T-helper 1 cell treated with Interleukin-12 subunit alpha and Interleukin-12 subunit beta and Interleukin-4 antibody, amounts not matched to agents 30 μg/mL and 1 μg/mL, for 36 hours (primary cell): ENCODE data around the gene C16orf74.

ENCODE experiments used
- H3K27ac Mint-ChIP-seq: one replicate; pipeline ENCODE4 v1.8.0; 2021; ENCODE audit warnings: mild to moderate bottlenecking, mixed read lengths
- H3K27me3 Mint-ChIP-seq: one replicate; pipeline ENCODE4 v1.8.0; 2021; ENCODE audit warnings: low read depth, mixed read lengths
- H3K36me3 Mint-ChIP-seq: one replicate; pipeline ENCODE4 v1.8.0; 2021; ENCODE audit warnings: low read depth, mixed read lengths
- H3K4me1 Mint-ChIP-seq: one replicate; pipeline ENCODE4 v1.8.0; 2021; ENCODE audit warnings: low read depth, mixed read lengths
- H3K4me3 Mint-ChIP-seq: one replicate; pipeline ENCODE4 v1.8.0; 2021; ENCODE audit warnings: mild to moderate bottlenecking, moderate library complexity, mixed read lengths
- H3K9me3 Mint-ChIP-seq: one replicate; pipeline ENCODE4 v1.8.0; 2021; ENCODE audit warnings: mixed read lengths

C16orf74 gene

DNA sequence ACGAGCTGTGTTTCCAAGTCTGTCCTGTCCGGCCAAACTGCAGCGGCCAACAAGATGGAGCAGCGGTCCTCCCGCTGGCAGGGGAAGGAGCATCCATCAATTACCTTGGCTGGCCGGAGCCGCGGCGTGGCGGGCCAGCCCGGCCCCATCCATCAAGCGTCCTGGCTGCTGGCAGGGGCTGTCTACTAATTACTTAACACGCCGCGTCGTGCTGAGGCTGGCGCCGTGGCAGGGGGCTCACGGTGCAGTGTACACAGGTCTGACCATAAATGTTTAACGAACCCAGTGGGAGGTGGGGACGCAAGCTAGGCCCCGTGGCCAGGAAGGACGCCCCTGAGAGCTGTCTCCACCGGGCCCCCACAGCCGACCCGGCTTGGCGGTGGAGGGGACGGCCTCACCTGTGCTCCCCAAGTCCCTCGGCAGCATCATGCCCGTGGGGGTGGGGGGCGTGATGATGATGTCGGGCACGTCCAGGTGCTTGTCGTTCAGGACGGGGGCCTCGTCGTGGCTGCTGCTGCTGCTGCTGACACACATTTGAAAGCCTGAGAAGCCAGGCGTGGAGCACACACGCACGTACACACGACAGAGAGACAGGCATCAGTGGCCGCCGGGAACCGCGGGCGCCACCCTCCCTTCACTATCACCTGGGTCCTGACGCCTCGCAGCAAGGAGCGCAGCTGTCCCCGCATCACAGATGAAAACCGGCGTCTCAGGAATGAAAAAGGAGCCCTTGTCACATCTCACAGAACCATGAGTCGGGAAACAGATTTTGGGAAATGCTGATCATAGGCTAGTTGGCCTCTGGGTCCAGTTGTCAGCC, 40.9 kb downstream of the C16orf74 start:
- H3K27me3 Mint-ChIP-seq, result no peaks in the 10 kb centered on the region
- H3K4me3 Mint-ChIP-seq, result no peak overlapping the region
- no peaks in the 10 kb centered on the region for H3K4me1 Mint-ChIP-seq
- no peaks in the 10 kb centered on the region for H3K36me3 Mint-ChIP-seq
- H3K9me3 Mint-ChIP-seq, result peaks cover 4% of the 10 kb centered on the region
- no peak overlapping the region for H3K27ac Mint-ChIP-seq

- Mint-ChIP-seq H3K27me3 (no peaks in the 10 kb centered on the region), H3K27ac (no peak overlapping the region), H3K4me1 (no peaks in the 10 kb centered on the region), H3K4me3 (no peak overlapping the region), H3K36me3 (no peaks in the 10 kb centered on the region), H3K9me3 (peaks cover 4% of the 10 kb centered on the region)
These were observed 42.6 kb downstream of the C16orf74 start for GRCh38 chr16:85708338-85708737.

GRCh38 chr16:85707528-85708095, 43.3 kb downstream of the C16orf74 start:
- H3K4me3 Mint-ChIP-seq, result no peak overlapping the region
- no peaks in the 10 kb centered on the region for H3K27me3 Mint-ChIP-seq
- H3K4me1 Mint-ChIP-seq, result no peaks in the 10 kb centered on the region

GRCh38 chr16:85706449-85707034, 44.4 kb downstream of the C16orf74 start:
- no peaks in the 10 kb centered on the region for H3K4me1 Mint-ChIP-seq
- no peaks in the 10 kb centered on the region for H3K36me3 Mint-ChIP-seq
- H3K27me3 Mint-ChIP-seq, result peaks cover 6% of the 10 kb centered on the region
- no peak overlapping the region for H3K4me3 Mint-ChIP-seq
- no peaks in the 10 kb centered on the region for H3K9me3 Mint-ChIP-seq
- no peak overlapping the region for H3K27ac Mint-ChIP-seq

More at GRCh38 chr16:85707528-85708095, 43.3 kb downstream of the C16orf74 start:
- H3K9me3 Mint-ChIP-seq, result peaks cover 4% of the 10 kb centered on the region
- H3K36me3 Mint-ChIP-seq, result no peaks in the 10 kb centered on the region
- H3K27ac Mint-ChIP-seq, result no peak overlapping the region

DNA sequence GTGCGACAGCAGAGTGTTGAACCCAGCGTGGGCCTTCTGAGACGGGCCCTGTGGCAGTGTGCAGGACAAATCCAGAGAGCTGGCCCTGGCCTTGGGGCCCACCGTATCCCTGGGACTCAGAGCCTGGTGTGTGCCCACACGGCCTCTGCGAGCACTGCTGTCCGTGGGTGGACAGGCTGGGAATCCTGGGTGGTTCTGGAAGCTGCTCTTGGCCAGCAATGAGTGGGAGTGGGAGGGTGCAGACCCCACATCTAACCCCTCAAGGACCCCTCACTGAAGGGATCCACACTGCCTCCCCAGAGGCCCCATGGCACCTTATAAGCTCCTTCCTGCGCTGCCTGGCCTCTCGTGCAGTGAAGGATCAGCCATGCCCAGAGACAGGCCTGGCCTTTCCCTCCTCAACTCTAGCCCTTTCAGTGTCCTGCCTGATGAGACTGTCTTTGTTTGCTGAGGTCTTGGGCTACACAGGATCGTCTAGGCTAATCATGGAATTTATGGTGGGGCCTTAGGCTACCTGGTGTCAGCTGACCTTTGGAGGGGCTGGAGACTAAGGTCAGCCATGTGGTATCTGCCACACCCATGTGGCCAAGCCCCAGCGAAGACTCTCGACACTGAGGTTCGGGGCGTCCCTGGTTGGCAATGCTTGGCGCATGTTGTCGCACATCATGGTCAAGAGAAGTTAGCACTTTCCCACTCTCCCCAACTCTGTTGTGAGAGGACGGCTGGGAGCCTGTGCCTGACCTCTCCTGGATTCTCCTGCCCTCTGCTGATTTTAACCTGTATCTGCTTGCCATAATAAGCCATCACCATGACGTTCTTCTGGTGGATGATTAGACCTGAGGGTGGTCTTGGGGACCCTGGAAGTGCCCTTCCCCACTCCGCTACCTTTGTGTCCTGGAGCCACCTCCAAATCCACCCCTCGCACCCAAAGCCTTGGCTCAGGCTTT, 45.7 kb downstream of the C16orf74 start:
- Mint-ChIP-seq H3K27me3 (peaks cover 6% of the 10 kb centered on the region), H3K9me3 (no peaks in the 10 kb centered on the region), H3K4me3 (no peak overlapping the region), H3K4me1 (no peaks in the 10 kb centered on the region), H3K27ac (no peak overlapping the region), H3K36me3 (no peaks in the 10 kb centered on the region)

DNA sequence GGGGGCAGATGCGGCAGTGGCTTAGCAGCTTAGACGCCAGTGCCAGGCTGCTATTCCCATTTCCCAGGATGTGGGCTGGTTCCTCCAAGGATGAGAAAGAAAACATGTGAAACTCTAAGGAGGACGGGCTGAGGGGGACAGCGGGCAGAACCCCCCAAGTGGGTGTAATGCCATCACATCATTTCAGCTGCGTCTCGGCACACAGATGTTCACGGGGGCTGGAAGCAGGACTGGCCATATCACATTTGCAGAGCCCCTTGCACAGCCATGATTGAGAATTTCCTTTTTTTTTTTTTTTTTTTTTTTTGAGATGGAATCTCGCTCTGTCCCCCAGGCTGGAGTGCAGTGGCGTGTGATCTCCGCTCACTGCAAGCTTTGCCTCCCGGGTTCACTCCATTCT, 46.9 kb downstream of the C16orf74 start:
- H3K4me1 Mint-ChIP-seq, result no peaks in the 10 kb centered on the region
- no peak overlapping the region for H3K4me3 Mint-ChIP-seq
- no peaks in the 10 kb centered on the region for H3K36me3 Mint-ChIP-seq
- no peak overlapping the region for H3K27ac Mint-ChIP-seq
- H3K9me3 Mint-ChIP-seq, result no peaks in the 10 kb centered on the region
- peaks cover 6% of the 10 kb centered on the region for H3K27me3 Mint-ChIP-seq

DNA sequence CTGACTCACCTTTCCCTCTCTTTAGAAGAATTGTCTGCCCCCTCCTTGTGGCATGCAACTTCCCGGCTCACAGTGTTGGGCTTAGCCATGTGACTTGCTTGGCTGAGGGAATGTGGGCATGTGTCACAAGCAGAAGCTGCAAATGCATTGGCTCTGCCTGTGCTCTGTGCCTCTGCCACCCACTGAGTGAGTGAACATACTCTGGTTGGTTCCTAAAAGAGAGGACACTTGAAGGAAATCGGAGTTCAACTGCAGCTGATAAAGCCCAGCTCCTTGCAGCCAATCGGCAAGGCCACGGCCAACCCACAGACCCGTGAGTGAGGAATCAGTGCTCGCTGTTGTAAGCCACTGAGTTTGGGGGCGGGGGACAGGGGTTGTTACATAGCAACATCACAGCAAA, 51.3 kb downstream of the C16orf74 start:
- H3K4me1 Mint-ChIP-seq, result no peaks in the 10 kb centered on the region
- peaks cover 6% of the 10 kb centered on the region for H3K27me3 Mint-ChIP-seq
- H3K4me3 Mint-ChIP-seq, result no peak overlapping the region
- H3K27ac Mint-ChIP-seq, result no peak overlapping the region
- H3K36me3 Mint-ChIP-seq, result no peaks in the 10 kb centered on the region
- H3K9me3 Mint-ChIP-seq, result no peaks in the 10 kb centered on the region

DNA sequence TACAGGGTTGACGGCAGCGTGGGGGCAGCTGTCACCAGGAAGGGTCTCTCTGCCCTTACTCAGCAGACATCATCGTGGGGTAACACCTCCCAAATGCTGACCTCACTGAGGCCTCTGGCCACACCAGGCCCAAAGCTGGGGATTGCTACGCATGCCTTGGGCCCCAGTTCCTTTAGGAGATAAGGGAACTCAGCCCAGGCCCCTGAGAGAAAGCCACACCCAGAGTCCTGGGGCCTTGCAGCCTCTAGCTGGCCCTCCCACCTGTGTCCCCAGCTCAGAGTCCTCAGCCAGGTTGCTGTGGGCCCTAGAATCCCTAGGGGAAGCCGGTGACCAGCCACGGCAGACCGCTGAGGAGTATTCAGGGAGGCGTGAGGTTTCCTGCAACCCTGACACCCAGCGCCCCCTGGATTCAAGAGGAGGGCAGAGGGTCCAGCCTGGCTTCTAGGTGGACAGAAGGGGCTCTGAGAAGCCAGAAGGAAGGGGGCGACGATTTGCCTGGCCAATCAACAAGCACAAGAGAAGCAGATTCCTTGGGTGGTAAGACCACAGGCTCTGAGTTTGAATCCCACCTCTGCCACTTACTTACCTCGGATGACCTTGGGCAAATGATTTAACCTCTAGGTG, 51.8 kb downstream of the C16orf74 start:
- Mint-ChIP-seq H3K9me3 (no peaks in the 10 kb centered on the region), H3K27me3 (peaks cover 6% of the 10 kb centered on the region), H3K27ac (no peak overlapping the region), H3K36me3 (no peaks in the 10 kb centered on the region), H3K4me1 (no peaks in the 10 kb centered on the region), H3K4me3 (no peak overlapping the region)

DNA sequence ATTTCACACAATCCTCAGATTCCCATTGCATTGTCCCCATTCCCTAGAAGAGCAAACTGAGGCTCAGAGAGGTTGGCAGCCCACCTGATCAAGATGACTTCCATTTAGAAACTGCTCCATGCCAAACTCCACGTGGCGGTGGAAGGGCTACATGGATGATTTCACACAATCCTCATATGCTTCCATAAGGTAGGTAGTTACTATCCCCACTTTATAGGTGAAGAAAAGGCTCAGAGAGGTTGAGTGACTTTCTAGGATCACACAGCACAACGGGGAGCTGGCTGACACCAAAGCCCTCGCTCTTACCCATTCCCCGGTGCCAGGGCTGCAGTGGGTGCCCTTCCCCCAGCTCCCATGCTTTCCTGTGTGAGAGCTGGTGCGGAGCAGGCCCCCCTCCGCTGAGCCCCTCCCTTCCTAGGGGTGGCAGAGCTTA, 52.4 kb downstream of the C16orf74 start:
- H3K9me3 Mint-ChIP-seq, result no peaks in the 10 kb centered on the region

DNA sequence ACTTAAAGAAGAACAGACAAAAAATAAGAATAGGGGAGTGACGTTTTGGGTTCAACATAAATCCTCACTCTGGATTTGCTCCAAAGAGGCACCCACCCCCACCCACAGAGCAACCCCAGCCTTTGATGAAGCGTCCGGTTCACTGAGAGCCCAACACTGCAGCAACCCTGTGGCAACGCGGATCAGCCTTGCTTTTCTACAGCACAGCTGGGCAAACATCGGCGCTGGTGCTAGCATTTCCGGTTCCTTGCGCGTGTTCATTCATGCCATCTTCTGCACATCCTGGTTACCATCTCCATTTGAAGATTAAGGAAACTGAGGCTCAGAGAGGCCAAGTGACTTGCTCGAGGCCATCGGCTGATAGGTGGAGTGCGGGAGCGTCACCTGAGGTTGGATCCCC, 53.5 kb downstream of the C16orf74 start:
- H3K27ac Mint-ChIP-seq, result no peak overlapping the region
- H3K27me3 Mint-ChIP-seq, result peaks cover 6% of the 10 kb centered on the region
- H3K4me3 Mint-ChIP-seq, result no peak overlapping the region
- no peaks in the 10 kb centered on the region for H3K36me3 Mint-ChIP-seq
- H3K9me3 Mint-ChIP-seq, result no peaks in the 10 kb centered on the region
- H3K4me1 Mint-ChIP-seq, result no peaks in the 10 kb centered on the region

More for the DNA sequence above, 52.4 kb downstream of the C16orf74 start:
- Mint-ChIP-seq H3K27me3 (peaks cover 6% of the 10 kb centered on the region), H3K36me3 (no peaks in the 10 kb centered on the region), H3K4me1 (no peaks in the 10 kb centered on the region), H3K27ac (no peak overlapping the region), H3K4me3 (no peak overlapping the region)

GRCh38 chr16:85696781-85697180, 54.1 kb downstream of the C16orf74 start:
- Mint-ChIP-seq H3K9me3 (no peaks in the 10 kb centered on the region), H3K4me3 (no peak overlapping the region), H3K36me3 (no peaks in the 10 kb centered on the region), H3K27me3 (peaks cover 2% of the 10 kb centered on the region), H3K4me1 (no peaks in the 10 kb centered on the region), H3K27ac (no peak overlapping the region)

DNA sequence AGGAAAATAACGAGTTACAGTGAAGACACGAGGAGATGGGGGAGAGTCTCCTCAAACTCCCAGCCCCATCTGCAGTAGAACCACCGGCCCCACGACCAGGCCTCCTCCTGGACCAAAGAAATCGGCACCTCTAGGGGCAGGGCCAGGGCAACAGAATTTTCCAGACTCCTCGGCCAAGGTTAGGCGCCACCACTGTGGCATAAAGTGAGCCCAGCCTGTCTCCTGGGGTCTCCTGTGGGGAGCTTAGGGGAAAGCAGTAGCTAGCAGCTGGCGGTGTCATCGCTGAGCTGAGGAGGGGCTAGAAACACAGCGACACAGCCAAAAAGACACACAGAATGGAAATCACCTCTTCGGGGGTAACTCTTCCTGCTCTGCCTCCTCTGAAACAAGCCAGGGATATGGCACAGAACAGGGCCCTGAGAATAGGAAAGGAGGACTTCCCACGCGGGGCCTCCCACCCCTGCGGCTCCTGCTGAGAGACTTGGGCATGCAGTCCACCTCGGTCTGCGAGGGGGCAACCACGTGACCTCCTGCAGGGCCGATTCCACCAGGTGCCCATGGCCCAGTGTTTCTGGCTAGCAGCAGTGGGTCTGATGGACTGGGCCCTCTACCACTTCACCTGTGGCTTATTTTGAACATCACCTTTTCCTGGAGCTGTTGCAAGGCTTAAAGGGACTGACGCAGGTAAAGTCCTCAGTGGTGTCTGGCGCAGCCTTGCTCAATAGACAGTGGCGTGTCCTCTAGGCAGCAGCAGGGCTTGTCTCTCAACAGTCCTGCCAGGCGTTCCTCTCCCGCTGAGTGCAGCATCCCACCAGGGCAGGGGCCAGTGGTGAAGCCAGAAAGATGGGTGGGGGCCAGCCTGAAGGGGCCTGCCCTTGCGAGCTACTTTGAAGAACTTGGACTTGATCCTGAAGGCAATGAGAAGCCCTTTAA, 55.4 kb downstream of the C16orf74 start:
- Mint-ChIP-seq H3K27ac (no peak overlapping the region), H3K9me3 (no peaks in the 10 kb centered on the region), H3K4me3 (no peak overlapping the region), H3K4me1 (no peaks in the 10 kb centered on the region), H3K36me3 (no peaks in the 10 kb centered on the region), H3K27me3 (no peaks in the 10 kb centered on the region)

DNA sequence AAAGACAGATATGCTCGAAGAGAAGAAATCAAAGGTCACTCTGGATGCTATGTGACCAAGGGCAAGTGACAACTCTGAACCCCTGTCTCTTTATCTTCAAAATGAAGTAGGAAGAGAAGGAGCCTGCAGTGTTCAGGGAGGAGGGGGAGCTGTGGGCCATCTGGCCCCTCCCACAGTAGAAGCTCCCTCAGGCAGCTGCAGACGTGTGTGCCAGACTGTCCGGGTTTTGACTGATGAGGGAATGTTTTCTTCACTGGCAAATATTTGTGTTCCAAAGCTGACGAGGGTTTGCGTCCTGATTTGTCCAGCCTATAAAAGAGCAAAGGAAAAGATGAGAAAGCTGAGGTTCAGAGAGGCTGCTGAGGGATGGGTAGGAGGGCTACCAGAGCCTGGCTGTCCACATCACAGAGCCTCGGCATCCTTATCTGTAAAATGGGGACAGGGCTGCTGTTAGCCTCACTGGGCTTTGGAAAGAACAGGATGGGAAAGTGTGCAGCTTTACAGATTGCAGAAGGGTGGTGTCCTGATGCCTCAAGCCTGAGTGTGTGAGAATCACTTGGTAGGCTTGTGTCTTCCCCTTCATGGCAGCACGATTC, 60.3 kb downstream of the C16orf74 start:
- no peaks in the 10 kb centered on the region for H3K9me3 Mint-ChIP-seq
- no peak overlapping the region for H3K27ac Mint-ChIP-seq
- H3K4me3 Mint-ChIP-seq, result no peak overlapping the region
- H3K27me3 Mint-ChIP-seq, result no peaks in the 10 kb centered on the region
- peaks cover 7% of the 10 kb centered on the region for H3K36me3 Mint-ChIP-seq
- H3K4me1 Mint-ChIP-seq, result peaks cover 13% of the 10 kb centered on the region
